ENCODE measurements around the gene LUC7L3. TPM values are rescaled to one million over a fixed set of nuclear protein-coding genes. Genes with fewer than 3 reads are reported as not detected.

The LUC7L3 gene
- total and polyA plus RNA-seq, 2 of the 13 experiments (the other 11 are each of a cell fraction or from before 2014, with no cell fraction given), result 108 to 120 TPM

- TF ChIP-seq SIX1 (CRISPR knock-in tag; IDR thresholded peaks at IDR 0.05; ENCODE audit: borderline replicate concordance) (no peak; the same call in 1 of the 2 replicates), GABPB1 (CRISPR knock-in tag; IDR thresholded peaks at IDR 0.05) (peak; percentile 92), BRCA1 (CRISPR knock-in tag; IDR thresholded peaks at IDR 0.05) (peak; percentile 60; the same call in 1 of the 2 replicates), ARHGAP35 (CRISPR knock-in tag; IDR thresholded peaks at IDR 0.05; ENCODE audit: borderline replicate concordance) (peak; percentile 84; the same call in 1 of the 2 replicates), PHF21A (CRISPR knock-in tag; IDR thresholded peaks at IDR 0.05) (peak; percentile 97), ZNF782 (CRISPR knock-in tag; IDR thresholded peaks at IDR 0.05; ENCODE audit: borderline replicate concordance) (peak; percentile 48), ZNF737 (CRISPR knock-in tag; IDR thresholded peaks at IDR 0.05; ENCODE audit: borderline replicate concordance) (peak; percentile 45; the same call in 1 of the 2 replicates), FIP1L1 (IDR thresholded peaks at IDR 0.05; ENCODE audit: borderline replicate concordance, insufficient read depth, low read depth, low read length) (peak; percentile 79; the same call in 1 of the 2 replicates), HNRNPH1 (optimal IDR thresholded peaks at IDR 0.05; ENCODE audit: low read depth, low read length) (no peak), DMAP1 (CRISPR knock-in tag; IDR thresholded peaks at IDR 0.05) (peak; percentile 76), ATM (IDR thresholded peaks at IDR 0.05; ENCODE audit: borderline replicate concordance) (no peak), KIAA2018 (CRISPR knock-in tag; IDR thresholded peaks at IDR 0.05; ENCODE audit: borderline replicate concordance) (0 out of 2 replicates have a peak, but pooled peaks have one; percentile 20), ONECUT2 (CRISPR knock-in tag; IDR thresholded peaks at IDR 0.05) (peak; percentile 47; the same call in 1 of the 2 replicates), HMG20B (CRISPR knock-in tag; conservative IDR thresholded peaks at IDR 0.05) (0 out of 2 replicates have a peak, but pooled peaks have one; percentile 65), SOX13 (IDR thresholded peaks at IDR 0.05) (no peak), SOX13 (CRISPR knock-in tag; conservative IDR thresholded peaks at IDR 0.05 in 1 of 2, IDR thresholded peaks at IDR 0.05 in 1 of 2) (peak in 1 of 2 experiments; percentile 66; a peak in 2 of 4 replicates), HMG20A (CRISPR knock-in tag; IDR thresholded peaks at IDR 0.05; ENCODE audit: borderline replicate concordance) (no peak; the same call in 1 of the 2 replicates), ZNF253 (CRISPR knock-in tag; IDR thresholded peaks at IDR 0.05; ENCODE audit: borderline replicate concordance) (0 out of 2 replicates have a peak, but pooled peaks have one; percentile 79), KLF12 (CRISPR knock-in tag; IDR thresholded peaks at IDR 0.05; ENCODE audit: borderline replicate concordance) (peak; percentile 90), ZSCAN20 (CRISPR knock-in tag; IDR thresholded peaks at IDR 0.05; ENCODE audit: borderline replicate concordance) (peak; percentile 17; the same call in 1 of the 2 replicates)
- TF ChIP-seq, protein P1, sequence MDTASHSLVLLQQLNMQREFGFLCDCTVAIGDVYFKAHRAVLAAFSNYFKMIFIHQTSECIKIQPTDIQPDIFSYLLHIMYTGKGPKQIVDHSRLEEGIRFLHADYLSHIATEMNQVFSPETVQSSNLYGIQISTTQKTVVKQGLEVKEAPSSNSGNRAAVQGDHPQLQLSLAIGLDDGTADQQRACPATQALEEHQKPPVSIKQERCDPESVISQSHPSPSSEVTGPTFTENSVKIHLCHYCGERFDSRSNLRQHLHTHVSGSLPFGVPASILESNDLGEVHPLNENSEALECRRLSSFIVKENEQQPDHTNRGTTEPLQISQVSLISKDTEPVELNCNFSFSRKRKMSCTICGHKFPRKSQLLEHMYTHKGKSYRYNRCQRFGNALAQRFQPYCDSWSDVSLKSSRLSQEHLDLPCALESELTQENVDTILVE (CRISPR knock-in tag; IDR thresholded peaks at IDR 0.05), result peak; percentile 100
Measured at GRCh38 chr17:50707289-50708049, 11.9 kb upstream of the LUC7L3 start, which contains the start of gene ANKRD40 (continued).
